ACHN (cell line): ENCODE data around the gene PLCXD3.
"Not testable (repeated sequence)": the region's sequence is repeated elsewhere in the genome, so short reads cannot be mapped to it uniquely, and the experiment has no call there.

Experiments used
- DNase-seq: peaks from one replicate; pipeline ENCODE4 v3.0.0-alpha.2; 2015
- in situ Hi-C: cut with HindIII; loops from 2 replicates; pipeline ENCODE4 v1.10.0; 2017; ENCODE audit warnings: low sequenced_read_pairs, low pct_ligation_motif_present, low pct_unique_long_range_greater_than_20kb

The PLCXD3 gene

DNA sequence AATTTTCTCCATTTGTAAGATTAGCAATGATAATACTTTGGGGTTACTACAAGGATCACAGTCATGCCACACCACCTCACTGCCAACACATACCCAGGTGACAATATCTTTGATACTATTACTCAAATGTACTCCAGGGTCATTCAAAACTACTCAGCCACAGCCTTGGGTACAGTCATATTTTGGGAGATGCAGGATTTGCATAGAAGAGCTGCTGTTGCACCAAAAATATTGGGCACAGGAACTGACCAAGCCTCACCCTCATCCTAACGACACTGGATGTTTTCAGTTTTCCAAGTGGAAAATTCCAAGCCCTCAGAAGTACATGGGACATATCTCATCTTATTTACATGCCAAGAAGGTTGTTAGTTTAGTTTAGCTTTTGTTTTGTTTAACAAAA lies 176.2 kb downstream of the PLCXD3 start:
- in situ Hi-C loops = no loop called here
- DNase-seq = no peak

DNA sequence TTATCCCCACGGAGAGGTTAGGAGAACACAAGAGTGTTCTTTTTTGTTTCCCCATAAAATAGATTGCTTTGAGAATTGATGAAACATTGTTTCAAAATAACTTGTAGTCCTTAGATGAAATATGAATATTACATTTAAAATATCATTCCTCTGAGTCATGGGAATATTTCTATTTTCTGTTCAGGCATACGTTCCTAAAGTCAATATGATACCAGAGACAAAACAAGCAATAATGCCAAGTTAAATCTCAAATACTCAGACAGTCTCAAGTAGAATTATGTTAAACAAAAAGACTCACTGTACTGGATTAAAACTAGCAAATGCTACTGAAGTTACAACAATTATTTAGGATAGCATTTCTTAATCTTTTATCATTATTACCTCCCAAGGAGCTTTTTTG lies 185.3 kb downstream of the PLCXD3 start:
- in situ Hi-C loops = no loop called here
- no peak for DNase-seq

DNA sequence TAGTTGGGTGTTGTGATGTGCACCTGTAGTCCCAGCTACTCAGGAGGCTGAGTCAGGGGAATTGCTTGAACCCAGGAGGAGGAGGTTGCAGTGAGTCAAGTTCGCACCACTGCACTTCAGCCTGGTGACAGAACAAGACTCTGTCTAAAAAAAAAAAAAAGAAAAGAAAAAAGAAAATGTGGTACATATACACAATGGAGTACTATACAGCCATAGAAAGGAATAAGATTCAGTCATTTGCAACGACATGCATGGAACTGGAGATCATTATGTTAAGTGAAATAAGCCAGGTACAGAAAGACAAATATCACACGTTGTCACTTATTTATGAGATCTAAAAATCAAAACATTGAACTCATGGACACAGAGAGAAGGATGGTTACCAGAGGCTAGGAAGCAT lies 187.6 kb downstream of the PLCXD3 start:
- DNase-seq, in situ Hi-C loops: not testable (repeated sequence)

- DNase-seq = no peak
- in situ Hi-C loops = no loop called here
These were observed 197.8 kb downstream of the PLCXD3 start for GRCh38 chr5:41312478-41313060.

DNA sequence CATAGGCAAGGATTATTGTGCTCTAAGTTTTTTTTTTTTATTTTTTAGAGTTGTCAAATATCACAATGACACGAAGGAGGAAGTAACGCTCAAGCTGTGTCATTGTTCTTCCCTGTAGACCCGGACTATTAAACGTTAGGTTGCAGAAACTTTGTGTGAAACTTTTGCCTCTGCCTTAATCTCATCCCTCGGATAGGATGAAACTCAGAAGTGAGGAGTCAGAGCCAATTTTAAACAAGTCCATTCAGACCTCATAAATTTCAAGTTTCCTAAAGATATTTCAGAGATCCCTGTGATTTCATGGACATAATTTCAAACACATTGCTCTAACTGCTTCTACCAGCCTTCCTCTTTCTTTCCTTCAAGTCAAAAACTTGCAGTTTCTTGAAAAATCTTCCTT lies 198.3 kb downstream of the PLCXD3 start:
- no peak for DNase-seq
- in situ Hi-C loops = no loop called here

GRCh38 chr5:41309275-41309674 lies 201.1 kb downstream of the PLCXD3 start:
- in situ Hi-C loops = no loop called here
- no peak for DNase-seq

- no peak for DNase-seq
- in situ Hi-C loops = no loop called here
These were observed 204.4 kb downstream of the PLCXD3 start for GRCh38 chr5:41306005-41306404.

DNA sequence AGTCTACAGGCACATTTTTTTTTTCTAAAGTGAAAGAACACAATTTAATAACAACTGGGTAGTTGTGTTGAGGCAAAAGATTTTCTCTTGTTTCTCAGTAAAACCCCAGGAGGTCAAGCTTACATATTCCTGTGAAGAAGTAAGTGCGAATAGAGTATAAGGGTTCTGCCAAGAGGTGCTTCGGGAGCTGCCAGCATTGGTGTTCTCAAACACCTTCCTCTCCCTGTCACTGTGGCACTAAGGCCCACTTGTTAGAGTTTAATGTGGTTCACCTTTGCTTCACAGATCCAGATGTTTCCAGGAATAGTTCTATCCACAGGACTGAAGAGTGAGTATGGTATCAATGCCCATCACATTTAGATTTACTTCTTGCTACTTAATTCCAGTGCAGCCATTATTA lies 205.3 kb downstream of the PLCXD3 start:
- in situ Hi-C loops = no loop called here
- no peak for DNase-seq

- in situ Hi-C loops = no loop called here
These were observed 214.3 kb downstream of the PLCXD3 start for GRCh38 chr5:41296066-41296465.

DNA sequence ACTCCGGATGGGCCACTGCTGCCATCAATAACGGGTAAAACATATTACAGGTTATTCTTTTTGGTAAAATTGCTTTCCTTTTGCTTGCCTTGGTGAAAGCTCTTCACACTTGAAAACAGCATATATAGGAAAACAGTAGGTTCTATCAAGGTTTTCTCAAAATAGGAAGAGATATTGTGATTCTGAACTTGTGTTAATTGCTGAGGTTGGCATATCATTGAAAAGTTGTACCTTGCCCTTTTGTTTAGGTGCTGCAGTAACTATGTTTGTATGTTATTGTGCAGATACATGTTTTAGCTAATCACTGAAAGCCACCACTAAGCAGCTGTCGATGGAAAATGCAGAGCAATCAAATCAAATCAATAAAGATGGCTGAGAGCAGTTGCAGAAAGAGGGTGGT lies 219.1 kb downstream of the PLCXD3 start:
- no peak for DNase-seq
- in situ Hi-C loops = no loop called here

More at GRCh38 chr5:41296066-41296465, 214.3 kb downstream of the PLCXD3 start:
- no peak for DNase-seq

- DNase-seq = no peak
- in situ Hi-C loops = no loop called here
These were observed 219.6 kb downstream of the PLCXD3 start for GRCh38 chr5:41290810-41291209.

DNA sequence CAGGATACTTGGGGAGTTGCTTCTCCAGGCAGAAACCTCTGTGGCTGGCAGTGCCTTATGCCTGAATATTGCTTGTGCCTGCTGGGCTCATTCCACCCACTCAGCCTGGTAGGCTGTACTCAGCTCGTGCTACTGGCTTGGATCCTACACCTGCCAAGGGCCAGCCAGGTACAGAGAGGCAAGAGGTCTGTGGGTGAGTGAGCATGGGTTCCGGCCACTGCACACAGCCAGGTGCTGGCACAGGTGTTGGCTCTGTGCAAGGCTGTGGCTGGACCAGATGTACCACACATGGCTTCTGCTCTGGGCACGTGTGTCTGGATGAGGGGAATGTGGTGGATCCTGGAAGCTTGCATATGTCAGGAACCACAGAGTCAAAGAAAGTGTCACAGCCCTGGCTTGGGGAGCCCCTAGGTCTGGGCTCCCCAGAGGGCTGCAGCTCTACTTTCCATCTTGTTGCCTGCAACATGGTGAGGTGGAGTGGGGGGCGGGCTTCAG lies 220.4 kb downstream of the PLCXD3 start:
- no peak for DNase-seq
- in situ Hi-C loops = no loop called here

DNA sequence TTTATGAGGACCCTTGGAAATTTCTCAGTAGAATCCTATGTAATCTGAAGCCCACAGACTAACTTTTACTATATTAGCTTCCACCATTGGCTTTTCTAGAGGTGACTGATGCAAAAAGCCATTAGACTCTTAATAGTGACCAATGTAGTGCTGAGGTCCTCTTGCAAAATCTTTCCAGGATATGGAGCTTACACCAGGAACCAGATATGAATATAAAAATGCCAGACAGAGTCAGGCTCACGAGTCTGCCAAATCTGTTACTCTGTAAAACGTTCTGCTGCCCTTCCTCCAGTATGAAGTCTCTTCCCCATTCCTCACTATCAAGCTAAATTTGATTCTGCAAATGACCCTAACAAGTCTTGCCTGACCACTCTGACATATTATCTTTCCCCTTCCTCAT lies 223.7 kb downstream of the PLCXD3 start:
- in situ Hi-C loops = no loop called here

DNA sequence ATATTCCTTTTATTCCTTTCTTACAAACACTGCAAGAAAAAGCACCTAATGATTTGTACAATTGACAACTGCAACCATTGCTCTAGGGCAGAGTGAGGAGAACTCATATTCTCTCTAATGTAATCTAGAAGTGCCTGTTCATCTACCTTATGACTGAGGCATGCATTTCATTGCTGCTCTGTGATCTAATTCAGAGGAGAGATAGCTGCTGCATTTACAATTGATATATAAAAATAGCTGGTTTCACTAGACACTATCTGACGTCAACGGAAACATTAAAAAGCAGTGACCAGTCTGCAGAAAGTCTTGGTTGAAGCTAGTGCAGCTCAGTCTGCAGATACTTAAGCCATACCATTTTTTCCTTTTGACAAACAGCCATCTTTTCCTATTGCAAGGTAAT lies 224.2 kb downstream of the PLCXD3 start:
- in situ Hi-C loops = no loop called here

More for the DNA sequence above, 223.7 kb downstream of the PLCXD3 start:
- no peak for DNase-seq

DNA sequence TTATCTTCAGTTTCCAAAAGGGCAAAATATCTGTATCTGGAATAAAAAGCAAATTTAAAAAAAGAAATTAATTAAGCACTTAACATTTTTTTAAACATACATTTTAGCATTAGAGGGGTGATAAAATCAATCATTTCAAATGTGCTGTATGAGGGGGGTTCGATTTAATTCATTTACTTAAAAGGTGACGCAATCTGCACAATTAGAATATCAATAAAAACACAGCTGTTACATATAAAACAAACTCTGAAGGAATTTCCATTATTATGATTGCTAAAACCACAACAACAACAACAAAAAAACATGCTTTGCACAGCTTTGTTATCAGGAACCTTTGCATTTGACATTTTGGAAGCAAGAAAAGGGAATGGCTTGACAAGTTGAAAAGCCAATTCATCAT lies 225.5 kb downstream of the PLCXD3 start:
- no peak for DNase-seq
- in situ Hi-C loops = no loop called here

More for the DNA sequence above, 224.2 kb downstream of the PLCXD3 start:
- DNase-seq = no peak

- no peak for DNase-seq
- in situ Hi-C loops = no loop called here
These were observed 229.1 kb downstream of the PLCXD3 start for GRCh38 chr5:41281215-41281810.

- in situ Hi-C loops = no loop called here
- DNase-seq = no peak
These were observed 231.4 kb downstream of the PLCXD3 start for GRCh38 chr5:41279040-41279439.

DNA sequence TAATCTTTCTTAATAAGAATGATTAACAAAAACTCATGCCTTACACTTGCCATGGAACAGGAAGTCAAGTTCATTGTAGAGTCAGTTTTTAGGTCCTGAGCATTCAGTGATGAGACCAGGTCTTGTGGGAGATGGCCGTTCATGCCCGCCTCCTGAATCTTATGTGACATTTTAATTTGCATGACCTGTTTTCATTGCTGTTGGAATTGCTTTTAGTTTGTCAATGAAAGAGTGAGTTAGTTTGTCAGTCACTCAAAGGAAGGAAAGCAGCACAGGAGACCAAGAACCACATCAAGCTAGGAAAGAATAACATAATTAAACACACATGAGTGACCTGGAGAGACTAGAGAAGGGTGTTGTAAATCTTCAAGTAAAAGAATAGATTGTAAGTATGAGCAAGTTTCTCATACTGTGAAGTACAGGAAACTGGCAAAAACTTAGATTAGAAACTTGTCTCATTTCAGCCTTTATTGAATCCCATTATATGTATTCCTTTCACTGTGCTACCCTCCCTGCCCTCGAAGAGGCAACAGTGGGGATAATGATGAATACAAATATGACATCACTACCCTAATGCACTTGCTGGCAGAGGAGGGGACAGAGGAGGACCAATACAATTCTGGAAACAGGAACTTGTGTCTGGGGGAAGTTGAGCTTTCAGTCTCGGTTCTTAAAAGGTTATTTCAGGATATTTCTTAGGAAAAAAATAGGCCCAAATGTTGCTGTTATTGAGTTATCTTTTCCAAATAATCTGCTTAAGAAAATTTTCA lies 232.7 kb downstream of the PLCXD3 start:
- in situ Hi-C loops = no loop called here

DNA sequence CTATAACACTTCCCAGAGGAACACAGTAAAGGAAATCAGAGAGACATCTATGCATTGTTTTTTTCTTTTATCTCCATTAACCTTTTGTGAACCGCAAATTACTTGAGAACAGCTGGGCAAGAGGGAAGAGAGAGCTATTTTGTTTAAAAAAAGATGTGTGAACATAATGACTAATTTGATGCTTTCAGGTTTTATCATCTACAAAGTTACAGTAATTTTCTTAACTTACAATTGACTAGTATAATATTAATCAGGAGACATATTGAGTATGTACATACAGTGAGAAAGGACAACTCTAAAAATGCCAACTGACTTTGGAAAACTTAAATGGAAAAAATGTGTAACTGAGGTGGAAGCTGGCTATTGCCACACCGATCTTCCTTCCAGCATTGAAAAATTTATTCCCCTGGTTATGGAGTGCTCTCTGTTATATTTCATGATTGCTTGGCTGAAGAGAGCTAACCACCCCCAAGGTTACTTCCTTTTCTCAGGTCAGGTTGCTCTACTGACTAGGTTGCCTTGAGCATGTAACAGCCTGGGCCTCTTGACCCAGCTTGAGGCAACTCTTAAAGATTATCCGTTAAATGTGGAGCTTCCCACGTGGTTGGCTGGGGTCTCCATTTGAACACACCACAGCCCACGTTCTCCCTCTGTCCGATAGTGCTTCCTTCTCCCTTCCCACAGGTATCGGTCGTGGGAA lies 234.4 kb downstream of the PLCXD3 start:
- DNase-seq = no peak
- in situ Hi-C loops = no loop called here

More for the DNA sequence above, 232.7 kb downstream of the PLCXD3 start:
- no peak for DNase-seq
